Keratinocyte (primary cell): ENCODE data around the gene PPY. TPM values are rescaled to one million over a fixed set of nuclear protein-coding genes. Genes with fewer than 3 reads are reported as not detected.

Source experiments
- DNase-seq: peaks from one replicate; pipeline ENCODE4 v3.0.0-alpha.2; 2011; ENCODE audit warnings: low read depth, missing footprints, low spot score
- FAIRE-seq: peaks from 2 replicates; lab custom pipeline; 2011; peaks lifted over from hg19 to GRCh38; lab: Jason Lieb, UNC
- H2AFZ ChIP-seq: 2 replicates; pipeline ENCODE4 v1.6.0; 2012; ENCODE audit warnings: low read length, control low read depth, inconsistent platforms; ENCODE audit not compliant: control insufficient read depth
- H3K27ac ChIP-seq: 2 replicates; pipeline ENCODE4 v1.5.1; 2011; ENCODE audit warnings: low read length; ENCODE audit not compliant: control insufficient read depth, insufficient read depth
- H3K27me3 ChIP-seq: 3 replicates; pipeline ENCODE4 v1.6.0; 2011; ENCODE audit warnings: low read length; ENCODE audit not compliant: control insufficient read depth, insufficient read depth; ENCODE audit errors: extremely low read depth
- H3K36me3 ChIP-seq, 2 experiments: 2 replicates in 1 of 2; 3 replicates in 1 of 2; pipeline ENCODE4 v1.5.1; 2011; ENCODE audit warnings: low read length in 2 of 2, mild to moderate bottlenecking in 1 of 2; ENCODE audit not compliant: control insufficient read depth in 2 of 2, insufficient read depth in 2 of 2; ENCODE audit errors: extremely low read depth in 1 of 2
- H3K4me1 ChIP-seq: 3 replicates; pipeline ENCODE4 v1.5.1; 2011; ENCODE audit warnings: low read length; ENCODE audit not compliant: control insufficient read depth, insufficient read depth; ENCODE audit errors: extremely low read depth
- H3K4me2 ChIP-seq: 3 replicates; pipeline ENCODE4 v1.6.0; 2011; ENCODE audit warnings: low read depth, low read length; ENCODE audit not compliant: control insufficient read depth, insufficient read depth; ENCODE audit errors: extremely low read depth
- H3K4me3 ChIP-seq, 3 experiments: fragments of 200-600 bp in 1 of 3; sonication (generic) in 1 of 3; 2 replicates in 2 of 3; 3 replicates in 1 of 3; pipeline ENCODE4 v1.5.1; 2011 to 2016; ENCODE audit warnings: low read length in 3 of 3, mild to moderate bottlenecking in 3 of 3, control low read depth in 2 of 3, inconsistent platforms in 1 of 3, low read depth in 1 of 3, mixed read lengths in 1 of 3, mixed run types in 1 of 3, moderate library complexity in 1 of 3; ENCODE audit not compliant: control insufficient read depth in 2 of 3, insufficient read depth in 2 of 3; ENCODE audit errors: extremely low read depth in 1 of 3
- H3K79me2 ChIP-seq: 2 replicates; pipeline ENCODE4 v1.6.0; 2012; ENCODE audit warnings: low read length; ENCODE audit not compliant: control insufficient read depth, insufficient read depth
- H3K9ac ChIP-seq: 3 replicates; pipeline ENCODE4 v1.6.0; 2011; ENCODE audit warnings: low read length; ENCODE audit not compliant: control insufficient read depth, insufficient read depth; ENCODE audit errors: extremely low read depth
- H3K9me1 ChIP-seq: 3 replicates; pipeline ENCODE4 v1.6.0; 2011; ENCODE audit warnings: low read length; ENCODE audit not compliant: control insufficient read depth, insufficient read depth; ENCODE audit errors: extremely low read depth
- H3K9me3 ChIP-seq: 2 replicates; pipeline ENCODE4 v1.5.1; 2012; ENCODE audit warnings: low read depth, low read length; ENCODE audit not compliant: control insufficient read depth
- H4K20me1 ChIP-seq: 3 replicates; pipeline ENCODE4 v1.6.0; 2011; ENCODE audit warnings: low read length; ENCODE audit not compliant: control insufficient read depth, insufficient read depth; ENCODE audit errors: extremely low read depth
- CTCF ChIP-seq, 3 experiments: IDR thresholded peaks in 1 of 3; conservative IDR thresholded peaks in 1 of 3; optimal IDR thresholded peaks in 1 of 3; 2 replicates in 2 of 3; 3 replicates in 1 of 3; pipeline versions ENCODE3 to v1.5.1; 2011; ENCODE audit warnings: low read length in 3 of 3, mild to moderate bottlenecking in 3 of 3, moderate library complexity in 2 of 3, control low read depth in 1 of 3, inconsistent platforms in 1 of 3; ENCODE audit not compliant: insufficient read depth in 2 of 3; ENCODE audit errors: extremely low read depth in 1 of 3
- EZH2 ChIP-seq: IDR thresholded peaks from one replicate; pipeline ENCODE4 v1.6.1; 2012; ENCODE audit warnings: inconsistent platforms, mild to moderate bottlenecking, low read length, moderate library complexity
- dilution Hi-C: fragments of 300-500 bp; cut with MboI; formaldehyde crosslinking; loops from one replicate; pipeline ENCODE4 v1.7.0; 2020; ENCODE audit warnings: low sequenced_read_pairs; ENCODE audit not compliant: extremely low pct_ligation_motif_present
- polyA plus RNA-seq, 5 experiments: library from polyadenylated mRNA; depleted of rRNA in 3 of 5; stranded (reverse) in 3 of 5; stranded (forward) in 1 of 5; unstranded in 1 of 5; fragments of >200 nt; gene quantifications; 1 replicate in 1 of 5; 2 replicates in 3 of 5; 3 replicates in 1 of 5; pipeline versions ENCODE4 v1.2.1 to v1.2.3, GENCODE V29; 2011 to 2012; ENCODE audit warnings: missing spikeins in 2 of 5, low read depth in 1 of 5, low replicate concordance in 1 of 5

PPY gene
- polyA plus RNA-seq, 1 donor (not counting 4 experiments of a cell fraction or from before 2014, with no cell fraction given): not detected

DNA sequence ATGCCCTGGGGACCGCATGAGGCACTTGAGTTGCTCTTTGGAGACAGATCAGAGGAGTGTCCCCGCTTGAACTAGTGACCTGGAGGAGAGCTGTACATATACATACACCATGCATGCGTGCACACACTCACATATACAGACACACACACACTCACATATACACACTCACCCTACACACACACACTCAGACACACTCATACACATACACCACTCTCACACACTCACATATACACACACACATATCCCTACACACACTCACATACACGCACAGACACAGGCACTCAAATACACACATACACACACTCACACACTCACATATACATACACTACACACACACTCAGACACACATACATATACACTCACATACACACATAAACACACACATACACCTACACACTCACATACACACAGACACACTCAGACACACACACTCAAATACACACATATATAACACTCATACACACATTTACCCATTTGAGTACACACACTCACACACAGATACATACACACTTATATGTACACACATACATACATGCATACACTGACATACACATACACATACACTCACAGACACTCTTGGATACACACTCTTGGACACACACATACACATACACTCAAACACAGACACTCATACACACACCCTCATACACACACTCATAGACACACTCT, 29.5 kb downstream of the PPY start:
- no peak overlapping the region for H3K27ac ChIP-seq
- H2AFZ ChIP-seq: no peak overlapping the region
- FAIRE-seq: no peak
- H3K4me2 ChIP-seq: no peak overlapping the region
- H3K9me3 ChIP-seq: no peaks in the 10 kb centered on the region
- no peak for DNase-seq
- dilution Hi-C loops: no loop called here
- H3K4me3 ChIP-seq: no peak overlapping the region
- no peak for TF ChIP-seq CTCF (optimal IDR thresholded peaks at IDR 0.05 in 1 of 3, IDR thresholded peaks at IDR 0.05 in 1 of 3, conservative IDR thresholded peaks at IDR 0.05 in 1 of 3; ENCODE audit: extremely low read depth in 1 of 3, insufficient read depth in 2 of 3, low read length in 3 of 3)
- no peak for TF ChIP-seq EZH2
- H3K79me2 ChIP-seq: no peaks in the 10 kb centered on the region
- peaks cover 40% of the 10 kb centered on the region for H3K27me3 ChIP-seq
- H3K9ac ChIP-seq: no peak overlapping the region
- H3K4me1 ChIP-seq: peaks cover 1% of the 10 kb centered on the region
- H3K36me3 ChIP-seq: no peaks in the 10 kb centered on the region
- no peaks in the 10 kb centered on the region for H3K9me1 ChIP-seq
- no peaks in the 10 kb centered on the region for H4K20me1 ChIP-seq

DNA sequence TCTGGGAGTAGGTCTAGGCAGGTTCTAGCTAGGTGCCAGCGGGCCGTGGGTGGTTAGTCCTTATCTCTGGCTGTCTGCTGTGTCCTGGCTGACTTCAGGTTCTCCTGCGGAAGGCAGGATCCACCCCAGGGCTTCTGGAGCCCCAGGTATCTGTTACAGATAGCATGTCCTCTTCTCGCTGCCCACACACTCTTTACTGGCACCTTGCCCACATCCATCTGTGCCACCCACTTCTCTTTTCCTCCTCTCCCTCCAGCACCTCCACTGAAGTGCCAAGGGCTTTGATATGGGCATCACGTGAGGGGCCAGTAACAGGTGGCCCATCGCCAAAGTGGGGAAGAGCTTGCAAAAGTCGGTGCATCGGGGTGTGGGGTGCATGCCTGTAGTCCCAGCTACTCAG, 30.4 kb downstream of the PPY start:
- Histone ChIP-seq H3K36me3 (no peaks in the 10 kb centered on the region), H3K4me2 (no peak overlapping the region), H3K79me2 (no peaks in the 10 kb centered on the region), H4K20me1 (no peaks in the 10 kb centered on the region), H3K9ac (no peak overlapping the region), H3K9me3 (no peaks in the 10 kb centered on the region), H3K4me3 (no peak overlapping the region), H3K27ac (no peak overlapping the region), H3K9me1 (no peaks in the 10 kb centered on the region), H2AFZ (no peak overlapping the region), H3K4me1 (peaks cover 8% of the 10 kb centered on the region), H3K27me3 (peaks cover 41% of the 10 kb centered on the region)
- no peak for TF ChIP-seq CTCF (optimal IDR thresholded peaks at IDR 0.05 in 1 of 3, IDR thresholded peaks at IDR 0.05 in 1 of 3, conservative IDR thresholded peaks at IDR 0.05 in 1 of 3; ENCODE audit: extremely low read depth in 1 of 3, insufficient read depth in 2 of 3, low read length in 3 of 3)
- TF ChIP-seq EZH2: no peak
- FAIRE-seq: no peak
- dilution Hi-C loops: no loop called here
- no peak for DNase-seq
